CD4-positive, alpha-beta T cell treated with Interleukin-4 for 1 hour (primary cell): ENCODE measurements around the gene TGFB2.

ENCODE experiments used
- DNase-seq, 2 donors: peaks; one replicate each; pipeline ENCODE4 v3.0.0-alpha.2; 2020 to 2022

TGFB2 gene

GRCh38 chr1:218394989-218395388 lies 49.9 kb downstream of the TGFB2 start:
- DNase-seq: no peak

- DNase-seq: no peak
Measured at GRCh38 chr1:218395916-218396315, 50.8 kb downstream of the TGFB2 start.

- no peak for DNase-seq
Measured at GRCh38 chr1:218397752-218398339, 52.7 kb downstream of the TGFB2 start.

GRCh38 chr1:218400624-218401023 lies 55.5 kb downstream of the TGFB2 start:
- DNase-seq: no peak

GRCh38 chr1:218401441-218401997 lies 56.4 kb downstream of the TGFB2 start:
- DNase-seq: no peak

GRCh38 chr1:218401998-218402785 lies 57.1 kb downstream of the TGFB2 start:
- DNase-seq: no peak

- no peak for DNase-seq
Measured at GRCh38 chr1:218402786-218403120, 57.6 kb downstream of the TGFB2 start.

GRCh38 chr1:218403300-218403699 lies 58.2 kb downstream of the TGFB2 start:
- DNase-seq: no peak

- no peak for DNase-seq
Measured at GRCh38 chr1:218407630-218408029, 62.5 kb downstream of the TGFB2 start.

GRCh38 chr1:218408135-218408534 lies 63.0 kb downstream of the TGFB2 start:
- DNase-seq: no peak

GRCh38 chr1:218408942-218409341 lies 63.8 kb downstream of the TGFB2 start:
- no peak for DNase-seq

- no peak for DNase-seq
Measured at GRCh38 chr1:218409946-218410510, 64.9 kb downstream of the TGFB2 start.

- no peak for DNase-seq
Measured at GRCh38 chr1:218411101-218411500, 66.0 kb downstream of the TGFB2 start.

- no peak for DNase-seq
Measured at GRCh38 chr1:218412171-218412570, 67.0 kb downstream of the TGFB2 start.

GRCh38 chr1:218413179-218413578 lies 68.0 kb downstream of the TGFB2 start:
- no peak for DNase-seq

- DNase-seq: no peak
Measured at GRCh38 chr1:218414060-218414728, 69.1 kb downstream of the TGFB2 start.

- no peak for DNase-seq
Measured at GRCh38 chr1:218415726-218416125, 70.6 kb downstream of the TGFB2 start.

GRCh38 chr1:218421531-218421930 lies 76.4 kb downstream of the TGFB2 start:
- no peak for DNase-seq

GRCh38 chr1:218424502-218424901 lies 79.4 kb downstream of the TGFB2 start:
- no peak for DNase-seq

GRCh38 chr1:218425647-218426342 lies 80.7 kb downstream of the TGFB2 start:
- no peak for DNase-seq

GRCh38 chr1:218426343-218426657 lies 81.2 kb downstream of the TGFB2 start:
- no peak for DNase-seq

GRCh38 chr1:218429301-218429700 lies 84.2 kb downstream of the TGFB2 start:
- DNase-seq: no peak

- DNase-seq: no peak
Measured at GRCh38 chr1:218430346-218430745, 85.2 kb downstream of the TGFB2 start.
